SK-N-SH (cell line): Measurements from ENCODE around the gene THPO. TPM values are rescaled to one million over a fixed set of nuclear protein-coding genes. Genes with fewer than 3 reads are reported as not detected.

Experiments
- CTCF ChIA-PET: fragments of 300-600, 350-600 bp; formaldehyde crosslinking; extraction: SDS; loops from one replicate; lab custom pipeline; 2021; lab: Yijun Ruan, JAX
- POLR2A ChIA-PET: fragments of 350-600 bp; sonication (Branson Sonifier 250); formaldehyde crosslinking; extraction: SDS; loops from one replicate; lab custom pipeline; 2020; ENCODE audit warnings: antibody characterized with exemption, inconsistent platforms; lab: Yijun Ruan, JAX
- DNase-seq: peaks from one replicate; pipeline ENCODE4 v3.0.0; 2012
- H2AFZ ChIP-seq: fragments of 200-600 bp; sonication (generic); 2 replicates; pipeline ENCODE4 v1.8.1; 2016; ENCODE audit warnings: antibody characterized with exemption, mild to moderate bottlenecking, low read depth
- H3F3A ChIP-seq: fragments of 200-600 bp; sonication (generic); replicated peaks from 2 replicates; pipeline ENCODE3; 2016; ENCODE audit warnings: antibody characterized with exemption, mild to moderate bottlenecking; ENCODE audit not compliant: insufficient read depth
- H3K27ac ChIP-seq, 2 experiments: fragments of 200-500 bp in 1 of 2; fragments of 200-600 bp in 1 of 2; sonication (Bioruptor generic) in 1 of 2; sonication (generic), shearing (Covaris generic) in 1 of 2; 2 replicates each; pipeline versions ENCODE4 v1.5.1 to v1.6.1; 2014 to 2016; ENCODE audit warnings: low read depth in 2 of 2, inconsistent platforms in 1 of 2, low read length in 1 of 2, mild to moderate bottlenecking in 1 of 2, mixed read lengths in 1 of 2
- H3K27me3 ChIP-seq: fragments of 200-600 bp; sonication (generic), shearing (Covaris generic); 2 replicates; pipeline ENCODE4 v1.6.1; 2016; ENCODE audit warnings: mixed run types; ENCODE audit not compliant: insufficient read depth
- H3K36me3 ChIP-seq, 2 experiments: fragments of 200-500 bp in 1 of 2; fragments of 200-600 bp in 1 of 2; sonication (Bioruptor generic) in 1 of 2; sonication (generic) in 1 of 2; replicated peaks in 1 of 2; 2 replicates each; pipeline versions ENCODE3 to v1.5.1; 2014 to 2016; ENCODE audit warnings: low read length in 1 of 2, mild to moderate bottlenecking in 1 of 2; ENCODE audit not compliant: insufficient read depth in 2 of 2, control insufficient read depth in 1 of 2
- H3K4me1 ChIP-seq, 2 experiments: fragments of 200-500 bp in 1 of 2; fragments of 200-600 bp in 1 of 2; sonication (Bioruptor generic) in 1 of 2; sonication (generic), shearing (Covaris generic) in 1 of 2; 2 replicates each; pipeline versions ENCODE4 v1.5.1 to v1.6.1; 2014 to 2016; ENCODE audit warnings: low read depth in 1 of 2, low read length in 1 of 2, mixed run types in 1 of 2; ENCODE audit not compliant: insufficient read depth in 2 of 2, control insufficient read depth in 1 of 2
- H3K4me2 ChIP-seq: fragments of 200-600 bp; sonication (generic), shearing (Covaris generic); 2 replicates; pipeline ENCODE4 v1.6.1; 2017; ENCODE audit warnings: mixed run types
- H3K4me3 ChIP-seq, 2 experiments: fragments of 200-500 bp in 1 of 2; fragments of 200-600 bp in 1 of 2; sonication (Bioruptor generic) in 1 of 2; sonication (generic), shearing (Covaris generic) in 1 of 2; 2 replicates each; pipeline versions ENCODE4 v1.5.1 to v1.8.1; 2014 to 2016; ENCODE audit warnings: low read depth in 2 of 2, inconsistent platforms in 1 of 2, low read length in 1 of 2, mild to moderate bottlenecking in 1 of 2, mixed read lengths in 1 of 2, moderate library complexity in 1 of 2
- H3K79me2 ChIP-seq: fragments of 200-600 bp; sonication (generic); 2 replicates; pipeline ENCODE4 v1.8.1; 2017; ENCODE audit warnings: mild to moderate bottlenecking; ENCODE audit not compliant: insufficient read depth
- H3K9ac ChIP-seq: fragments of 200-600 bp; sonication (generic); 2 replicates; pipeline ENCODE4 v1.6.1; 2017; ENCODE audit warnings: mixed run types
- H3K9me2 ChIP-seq: fragments of 200-600 bp; sonication (generic); 2 replicates; pipeline ENCODE4 v1.6.1; 2017; ENCODE audit warnings: mixed run types
- H3K9me3 ChIP-seq: fragments of 200-600 bp; sonication (generic); 2 replicates; pipeline ENCODE4 v1.6.1; 2017; ENCODE audit warnings: mixed run types, mild to moderate bottlenecking, moderate library complexity
- H4K20me1 ChIP-seq: fragments of 200-600 bp; sonication (generic); 2 replicates; pipeline ENCODE4 v1.6.1; 2017; ENCODE audit warnings: mild to moderate bottlenecking, mixed run types; ENCODE audit not compliant: insufficient read depth
- CHD2 ChIP-seq: fragments of 150-350 bp; IDR thresholded peaks from 2 replicates; pipeline ENCODE4 v1.6.1; 2018; ENCODE audit warnings: low read length; ENCODE audit not compliant: partially characterized antibody
- GABPA ChIP-seq: IDR thresholded peaks from 2 replicates; pipeline ENCODE4 v1.4.0; 2012; ENCODE audit warnings: low read depth, mild to moderate bottlenecking
- POLR2AphosphoS5 ChIP-seq: IDR thresholded peaks from 2 replicates; pipeline ENCODE4 v1.6.1; 2012; ENCODE audit warnings: low read depth, low read length
- RCOR1 ChIP-seq: fragments of 150-350 bp; IDR thresholded peaks from 2 replicates; pipeline ENCODE4 v1.6.1; 2017; ENCODE audit warnings: antibody characterized with exemption, low read length
- RXRA ChIP-seq: IDR thresholded peaks from 2 replicates; pipeline ENCODE4 v1.4.0; 2012; ENCODE audit warnings: low read depth, mild to moderate bottlenecking, borderline replicate concordance
- SIN3A ChIP-seq: IDR thresholded peaks from 2 replicates; pipeline ENCODE4 v1.6.1; 2012; ENCODE audit warnings: low read depth, mild to moderate bottlenecking, low read length, moderate library complexity, borderline replicate concordance
- TAF1 ChIP-seq: IDR thresholded peaks from 2 replicates; pipeline ENCODE4 v1.6.1; 2012; ENCODE audit warnings: low read depth, mild to moderate bottlenecking, low read length, moderate library complexity, borderline replicate concordance
- TCF12 ChIP-seq: IDR thresholded peaks from 2 replicates; pipeline ENCODE4 v1.4.0; 2012
- TEAD4 ChIP-seq: IDR thresholded peaks from 2 replicates; pipeline ENCODE4 v1.4.0; 2012; ENCODE audit warnings: mild to moderate bottlenecking, borderline replicate concordance; ENCODE audit not compliant: insufficient read depth
- YY1 ChIP-seq: IDR thresholded peaks from 2 replicates; pipeline ENCODE4 v1.4.0; 2012; ENCODE audit warnings: low read depth, mild to moderate bottlenecking
- WGBS: methylation state at CpG from one replicate; pipeline ENCODE4 v1.1.6; 2017; ENCODE audit warnings: low lambda C conversion rate; 5-methylcytosine and 5-hydroxymethylcytosine counted together
- polyA plus RNA-seq, 3 experiments: library from polyadenylated mRNA; depleted of rRNA; stranded (reverse); fragments of >200 nt; gene quantifications; 2 replicates each; pipeline ENCODE4 v1.2.3, GENCODE V29; 2012
- TF ChIP-seq, protein P1 (sequence below): IDR thresholded peaks from 2 replicates; pipeline ENCODE4 v1.4.0; 2012; ENCODE audit warnings: low read depth, borderline replicate concordance
- TF ChIP-seq, protein P2 (sequence below): fragments of 150-350 bp; IDR thresholded peaks from 2 replicates; pipeline ENCODE4 v1.6.1; 2017; ENCODE audit warnings: antibody characterized with exemption, low read length, low read depth, borderline replicate concordance

Gene THPO
- polyA plus RNA-seq, 1 of the 3 experiments (the other 2 are of a cell fraction), result 0.07 TPM

DNA sequence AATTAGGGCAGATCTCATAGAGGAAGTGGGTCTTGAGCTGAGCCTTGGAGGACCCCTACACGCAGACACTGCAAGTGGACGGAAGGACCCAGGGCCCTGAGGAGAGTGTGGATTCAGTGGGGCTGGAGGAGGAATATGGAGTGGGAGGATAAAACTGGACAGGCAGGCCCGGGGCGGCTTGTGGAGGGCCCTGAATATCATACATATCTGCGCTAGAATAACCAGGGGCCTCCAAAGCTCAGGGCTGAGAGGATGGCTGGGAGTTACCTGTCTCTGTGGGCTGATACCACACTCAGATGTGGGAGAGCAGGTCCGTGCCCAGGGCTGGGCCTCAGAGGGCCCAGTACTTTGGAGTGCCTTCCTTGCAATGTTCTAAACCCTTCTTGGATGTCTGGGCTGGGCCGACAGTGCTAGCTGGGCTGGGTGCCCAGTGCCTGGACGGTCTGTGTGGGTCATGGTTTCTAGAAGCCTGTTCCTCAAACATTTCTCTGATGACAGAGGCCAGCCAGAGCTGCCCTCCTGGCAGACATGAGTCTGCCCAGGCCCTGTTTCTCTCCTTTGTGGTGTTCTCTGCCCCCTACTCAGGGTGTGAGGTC lies 31.4 kb upstream of the THPO start (continued):
- TF ChIP-seq, protein P1, sequence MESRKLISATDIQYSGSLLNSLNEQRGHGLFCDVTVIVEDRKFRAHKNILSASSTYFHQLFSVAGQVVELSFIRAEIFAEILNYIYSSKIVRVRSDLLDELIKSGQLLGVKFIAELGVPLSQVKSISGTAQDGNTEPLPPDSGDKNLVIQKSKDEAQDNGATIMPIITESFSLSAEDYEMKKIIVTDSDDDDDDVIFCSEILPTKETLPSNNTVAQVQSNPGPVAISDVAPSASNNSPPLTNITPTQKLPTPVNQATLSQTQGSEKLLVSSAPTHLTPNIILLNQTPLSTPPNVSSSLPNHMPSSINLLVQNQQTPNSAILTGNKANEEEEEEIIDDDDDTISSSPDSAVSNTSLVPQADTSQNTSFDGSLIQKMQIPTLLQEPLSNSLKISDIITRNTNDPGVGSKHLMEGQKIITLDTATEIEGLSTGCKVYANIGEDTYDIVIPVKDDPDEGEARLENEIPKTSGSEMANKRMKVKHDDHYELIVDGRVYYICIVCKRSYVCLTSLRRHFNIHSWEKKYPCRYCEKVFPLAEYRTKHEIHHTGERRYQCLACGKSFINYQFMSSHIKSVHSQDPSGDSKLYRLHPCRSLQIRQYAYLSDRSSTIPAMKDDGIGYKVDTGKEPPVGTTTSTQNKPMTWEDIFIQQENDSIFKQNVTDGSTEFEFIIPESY, result no peak
- TF ChIP-seq RXRA (no peak), TEAD4 (no peak), SIN3A (no peak), TCF12 (no peak), GABPA (no peak), YY1 (no peak), CHD2 (no peak), RCOR1 (no peak), POLR2AphosphoS5 (no peak)
- TF ChIP-seq, protein P2, sequence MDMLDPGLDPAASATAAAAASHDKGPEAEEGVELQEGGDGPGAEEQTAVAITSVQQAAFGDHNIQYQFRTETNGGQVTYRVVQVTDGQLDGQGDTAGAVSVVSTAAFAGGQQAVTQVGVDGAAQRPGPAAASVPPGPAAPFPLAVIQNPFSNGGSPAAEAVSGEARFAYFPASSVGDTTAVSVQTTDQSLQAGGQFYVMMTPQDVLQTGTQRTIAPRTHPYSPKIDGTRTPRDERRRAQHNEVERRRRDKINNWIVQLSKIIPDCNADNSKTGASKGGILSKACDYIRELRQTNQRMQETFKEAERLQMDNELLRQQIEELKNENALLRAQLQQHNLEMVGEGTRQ, result no peak

DNA sequence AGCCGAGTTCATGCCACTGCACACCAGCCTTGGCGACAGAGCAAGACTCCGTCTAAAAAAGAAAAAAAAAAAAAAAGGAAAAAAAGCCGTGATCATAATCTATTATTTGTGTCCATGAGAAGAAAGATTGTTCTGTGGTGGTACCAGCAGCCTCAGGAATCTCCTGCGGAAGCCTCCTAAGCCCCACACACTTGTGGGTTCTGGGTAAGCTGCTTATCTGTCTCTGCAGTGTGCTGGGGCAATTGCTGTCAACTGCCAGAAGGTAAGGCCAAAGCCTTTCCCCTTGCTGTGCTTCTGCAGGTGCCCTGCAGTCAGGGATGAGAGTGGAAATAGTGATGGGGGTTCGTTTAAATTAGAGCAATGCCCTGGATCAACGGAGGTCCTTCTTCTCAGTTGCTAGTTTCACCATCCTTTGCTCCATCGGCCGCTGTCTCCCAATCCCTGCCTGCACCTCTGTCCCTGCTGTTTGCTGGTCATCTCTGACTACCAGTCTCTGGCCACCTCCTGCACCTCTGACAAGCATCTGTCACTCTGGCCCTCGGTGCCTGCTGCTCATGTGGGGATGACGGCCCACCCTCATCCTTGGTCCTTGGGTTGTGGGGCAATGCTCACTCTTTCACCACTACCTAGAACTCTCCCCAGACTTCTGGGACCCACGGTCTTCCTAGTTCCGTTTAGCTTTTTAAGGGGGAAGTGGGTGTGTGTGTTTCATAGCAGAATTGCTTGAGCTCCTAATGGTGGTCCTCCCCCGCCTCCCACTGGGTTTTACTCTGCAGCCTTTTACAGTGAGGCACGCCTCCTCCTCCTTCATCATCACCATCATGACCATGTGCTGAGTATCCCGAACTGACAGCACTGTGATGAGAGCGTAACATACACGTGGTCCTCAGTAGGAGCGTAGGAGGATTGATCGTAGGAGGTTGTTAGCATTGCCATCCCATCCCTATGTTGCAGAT lies 27.3 kb upstream of the THPO start:
- H3K9me2 ChIP-seq, result no peaks in the 10 kb centered on the region
- no peaks in the 10 kb centered on the region for H3K4me1 ChIP-seq
- peaks cover 6% of the 10 kb centered on the region; the same call in 1 of the 2 replicates for H3K27me3 ChIP-seq
- H2AFZ ChIP-seq, result no peak overlapping the region
- H3K27ac ChIP-seq, result no peak overlapping the region
- H3K9ac ChIP-seq, result no peak overlapping the region
- TF ChIP-seq TAF1 (no peak), CHD2 (no peak), POLR2AphosphoS5 (no peak)
- TF ChIP-seq, protein P2, result no peak
- H4K20me1 ChIP-seq, result no peaks in the 10 kb centered on the region
- H3K79me2 ChIP-seq, result no peaks in the 10 kb centered on the region
- no peak overlapping the region for H3K4me2 ChIP-seq
- WGBS, result 74% methylated on average over 20 of the region's 20 CpGs
- ChIA-PET POLR2A (no interaction called here), CTCF (interaction anchor here (0.9 to 1.2 kb wide), 3 partner anchors 13 to 51 kb away, joined by 3 to 4 read pairs (median 3); no protein-coding TSS in a partner anchor)
- no peaks in the 10 kb centered on the region for H3F3A ChIP-seq
- H3K36me3 ChIP-seq, result no peaks in the 10 kb centered on the region
- H3K9me3 ChIP-seq, result no peaks in the 10 kb centered on the region
- DNase-seq, result no peak
- no peak overlapping the region for H3K4me3 ChIP-seq
